ENCODE measurements around the gene THPO.

DNA sequence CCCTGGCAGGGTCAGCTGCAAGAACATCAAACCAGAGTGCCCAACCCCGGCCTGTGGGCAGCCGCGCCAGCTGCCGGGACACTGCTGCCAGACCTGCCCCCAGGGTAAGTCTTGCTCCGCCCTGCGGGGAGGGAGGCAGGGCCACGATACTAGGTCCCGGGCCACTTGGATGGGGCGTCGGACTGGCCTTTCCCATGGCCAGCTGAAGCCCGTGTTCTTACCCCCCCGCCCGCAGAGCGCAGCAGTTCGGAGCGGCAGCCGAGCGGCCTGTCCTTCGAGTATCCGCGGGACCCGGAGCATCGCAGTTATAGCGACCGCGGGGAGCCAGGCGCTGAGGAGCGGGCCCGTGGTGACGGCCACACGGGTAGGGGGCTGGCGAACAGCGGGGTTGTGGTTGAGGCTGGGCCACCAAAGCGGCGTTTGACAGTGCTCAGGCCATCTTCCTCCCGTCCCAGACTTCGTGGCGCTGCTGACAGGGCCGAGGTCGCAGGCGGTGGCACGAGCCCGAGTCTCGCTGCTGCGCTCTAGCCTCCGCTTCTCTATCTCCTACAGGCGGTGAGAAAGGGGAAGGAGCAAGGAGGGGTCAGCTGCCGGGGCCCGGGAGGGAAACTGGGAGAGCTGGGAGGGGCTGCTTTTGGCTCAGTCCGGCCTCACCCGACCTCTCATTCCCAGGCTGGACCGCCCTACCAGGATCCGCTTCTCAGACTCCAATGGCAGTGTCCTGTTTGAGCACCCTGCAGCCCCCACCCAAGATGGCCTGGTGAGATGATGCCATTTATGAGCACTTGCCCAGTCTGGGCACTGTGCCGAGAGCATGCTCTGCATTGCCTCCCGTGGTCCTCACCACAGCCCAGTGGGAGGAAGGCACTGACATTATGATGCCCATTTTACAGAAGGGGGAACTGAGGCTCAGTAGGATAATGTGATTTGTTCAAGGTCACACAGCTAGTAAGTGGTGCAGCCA, 3.5 kb upstream of the THPO start:
- TF ChIP-seq ISL1 (CRISPR knock-in tag; IDR thresholded peaks at IDR 0.05) (no peak), ZNF8 (CRISPR knock-in tag; IDR thresholded peaks at IDR 0.05) (no peak)
- TF ChIP-seq, protein P1, sequence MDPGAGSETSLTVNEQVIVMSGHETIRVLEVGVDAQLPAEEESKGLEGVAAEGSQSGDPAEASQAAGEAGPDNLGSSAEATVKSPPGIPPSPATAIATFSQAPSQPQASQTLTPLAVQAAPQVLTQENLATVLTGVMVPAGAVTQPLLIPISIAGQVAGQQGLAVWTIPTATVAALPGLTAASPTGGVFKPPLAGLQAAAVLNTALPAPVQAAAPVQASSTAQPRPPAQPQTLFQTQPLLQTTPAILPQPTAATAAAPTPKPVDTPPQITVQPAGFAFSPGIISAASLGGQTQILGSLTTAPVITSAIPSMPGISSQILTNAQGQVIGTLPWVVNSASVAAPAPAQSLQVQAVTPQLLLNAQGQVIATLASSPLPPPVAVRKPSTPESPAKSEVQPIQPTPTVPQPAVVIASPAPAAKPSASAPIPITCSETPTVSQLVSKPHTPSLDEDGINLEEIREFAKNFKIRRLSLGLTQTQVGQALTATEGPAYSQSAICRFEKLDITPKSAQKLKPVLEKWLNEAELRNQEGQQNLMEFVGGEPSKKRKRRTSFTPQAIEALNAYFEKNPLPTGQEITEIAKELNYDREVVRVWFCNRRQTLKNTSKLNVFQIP (CRISPR knock-in tag; IDR thresholded peaks at IDR 0.05; ENCODE audit: borderline replicate concordance, low read depth) = no peak

All from SK-N-SH treated with all-trans-retinoic acid at 6 μM for 48 hours (cell line).